ENCODE measurements around the gene ANKRD13A.

DNA sequence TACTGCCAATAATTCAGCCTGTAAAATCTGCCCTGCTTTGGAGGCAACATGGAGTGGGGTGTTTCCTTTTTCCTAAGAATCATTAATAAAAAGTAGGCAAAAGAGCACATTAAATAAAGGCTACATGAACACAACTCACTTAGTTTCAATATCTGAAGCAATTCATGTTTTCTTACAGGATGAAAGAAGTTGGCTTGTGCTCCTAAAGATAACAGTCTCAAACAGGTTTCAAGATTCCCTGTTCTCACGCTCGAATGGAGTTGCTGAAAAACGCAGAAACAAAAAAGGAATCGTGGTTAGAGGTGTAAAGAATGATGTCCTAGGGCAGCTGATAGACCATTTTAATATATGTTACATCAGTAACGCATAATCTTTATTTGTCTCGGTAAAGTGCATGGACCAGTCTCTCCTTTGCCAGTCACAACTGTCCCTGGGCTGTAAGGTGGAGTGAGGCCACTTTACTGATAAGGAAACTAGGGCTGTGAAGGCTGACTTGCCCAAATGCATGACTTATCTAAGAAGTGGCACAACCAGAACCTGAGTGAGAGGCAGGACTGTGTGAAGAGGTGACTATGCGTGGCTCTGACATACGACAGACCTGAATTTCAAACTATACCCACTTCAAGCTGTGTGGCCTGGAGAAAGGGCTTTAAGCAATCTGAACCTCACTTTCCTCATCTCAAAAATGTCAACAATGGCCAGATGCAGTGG, 15.6 kb upstream of the ANKRD13A start:
- TF ChIP-seq POLR2A (IDR thresholded peaks at IDR 0.05; ENCODE audit: low read length) (no peak), GATA1 (IDR thresholded peaks at IDR 0.05; ENCODE audit: low read depth, low read length) (no peak)

All from erythroblast (primary cell).